ENCODE measurements around the gene F2R. TPM values are rescaled to one million over a fixed set of nuclear protein-coding genes. Genes with fewer than 3 reads are reported as not detected.

Gene F2R
- polyA plus RNA-seq, 1 donor (not counting 4 experiments of a cell fraction or from before 2014, with no cell fraction given), result 56.8 TPM

DNA sequence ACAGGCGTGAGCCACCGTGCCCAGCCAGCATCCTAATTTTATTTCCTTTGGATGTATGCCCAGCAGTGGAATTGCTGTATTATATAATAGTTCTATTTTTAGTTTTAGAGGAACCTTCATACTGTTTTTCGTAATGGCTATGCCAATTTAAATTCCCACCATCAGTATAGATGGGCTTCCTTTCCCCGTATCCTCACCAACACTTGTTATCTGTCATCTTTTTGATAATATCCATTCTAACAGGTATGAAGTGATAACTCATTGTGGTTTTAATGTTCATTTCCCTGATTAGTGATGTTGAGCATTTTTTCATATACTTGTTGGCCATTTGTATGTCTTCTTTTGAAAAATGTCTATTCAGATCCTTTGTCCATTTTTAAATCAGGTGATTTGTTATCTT, 13.0 kb downstream of the F2R start:
- H3K4me3 ChIP-seq (ENCODE audit: control insufficient read depth in 2 of 3, extremely low read depth in 1 of 3, insufficient read depth in 2 of 3, low read depth in 1 of 3, low read length in 3 of 3), result no peak overlapping the region
- TF ChIP-seq EZH2 (IDR thresholded peaks at IDR 0.05; ENCODE audit: low read length) (no peak), CTCF (optimal IDR thresholded peaks at IDR 0.05 in 1 of 3, IDR thresholded peaks at IDR 0.05 in 1 of 3, conservative IDR thresholded peaks at IDR 0.05 in 1 of 3; ENCODE audit: extremely low read depth in 1 of 3, insufficient read depth in 2 of 3, low read length in 3 of 3) (no peak)
- dilution Hi-C loops (cut with MboI; ENCODE audit: extremely low pct_ligation_motif_present, low sequenced_read_pairs), result no loop called here
- H2AFZ ChIP-seq (ENCODE audit: control insufficient read depth, low read length), result no peak overlapping the region
- H3K9me1 ChIP-seq (ENCODE audit: control insufficient read depth, extremely low read depth, insufficient read depth, low read length), result no peaks in the 10 kb centered on the region
- no peaks in the 10 kb centered on the region for H3K27me3 ChIP-seq (ENCODE audit: control insufficient read depth, extremely low read depth, insufficient read depth, low read length)
- peaks cover 7% of the 10 kb centered on the region for H3K9me3 ChIP-seq (ENCODE audit: control insufficient read depth, low read depth, low read length)
- FAIRE-seq, result no peak
- H3K36me3 ChIP-seq (ENCODE audit: control insufficient read depth in 2 of 2, extremely low read depth in 1 of 2, insufficient read depth in 2 of 2, low read length in 2 of 2), result peaks cover 0 to 4% of the 10 kb centered on the region in 2 experiments
- H3K4me1 ChIP-seq (ENCODE audit: control insufficient read depth, extremely low read depth, insufficient read depth, low read length), result peaks cover 17% of the 10 kb centered on the region
- no peak overlapping the region for H3K27ac ChIP-seq (ENCODE audit: control insufficient read depth, insufficient read depth, low read length)
- H3K9ac ChIP-seq (ENCODE audit: control insufficient read depth, extremely low read depth, insufficient read depth, low read length), result no peak overlapping the region
- no peaks in the 10 kb centered on the region for H4K20me1 ChIP-seq (ENCODE audit: control insufficient read depth, extremely low read depth, insufficient read depth, low read length)
- no peak for DNase-seq (ENCODE audit: low read depth, low spot score)
- H3K4me2 ChIP-seq (ENCODE audit: control insufficient read depth, extremely low read depth, insufficient read depth, low read depth, low read length), result no peak overlapping the region
- peaks cover 13% of the 10 kb centered on the region for H3K79me2 ChIP-seq (ENCODE audit: control insufficient read depth, insufficient read depth, low read length)

DNA sequence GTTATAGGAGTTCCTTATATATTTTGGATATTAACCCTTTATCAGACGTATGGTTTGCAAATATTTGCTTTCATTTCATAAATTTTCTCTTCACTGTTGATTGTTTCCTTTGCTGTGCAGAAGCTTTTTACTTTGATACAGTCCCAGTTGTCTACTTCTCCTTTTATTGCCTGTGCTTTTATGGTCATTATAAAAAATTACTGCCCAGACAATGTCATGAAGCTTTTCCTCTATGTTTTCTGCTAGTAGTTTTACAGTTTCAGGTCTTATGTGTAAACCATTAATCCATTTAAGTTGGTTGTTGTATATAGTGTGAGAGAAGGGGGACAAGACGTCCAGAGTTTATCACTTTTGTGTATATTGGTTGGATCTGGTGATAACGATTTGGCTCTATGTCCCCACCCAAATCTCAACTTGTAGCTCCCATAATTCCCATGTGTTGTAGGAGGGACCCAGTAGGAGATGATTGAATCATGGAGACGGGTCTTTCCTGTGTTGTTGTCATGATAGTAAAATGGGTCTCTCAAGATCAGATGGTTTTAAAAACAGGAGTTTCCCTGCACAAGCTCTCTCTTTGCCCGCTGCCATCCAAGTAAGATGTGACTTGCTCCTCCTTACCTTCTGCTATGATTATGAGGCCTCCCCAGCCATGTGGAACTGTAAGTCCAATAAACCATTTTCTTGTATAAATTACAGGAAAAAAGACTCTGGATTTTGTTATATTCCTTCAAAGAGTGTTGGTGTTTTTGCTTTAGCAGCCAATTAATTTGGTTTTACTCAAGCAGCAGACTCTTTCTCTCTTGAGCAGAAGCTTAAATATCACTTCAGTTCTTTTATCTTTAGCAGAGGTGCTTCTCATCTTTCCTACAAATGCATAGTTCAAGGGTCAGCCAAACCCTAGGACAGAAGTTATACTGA, 13.7 kb downstream of the F2R start:
- H3K9ac ChIP-seq (ENCODE audit: control insufficient read depth, extremely low read depth, insufficient read depth, low read length), result no peak overlapping the region
- H3K4me3 ChIP-seq (ENCODE audit: control insufficient read depth in 2 of 3, extremely low read depth in 1 of 3, insufficient read depth in 2 of 3, low read depth in 1 of 3, low read length in 3 of 3), result no peak overlapping the region
- H3K9me3 ChIP-seq (ENCODE audit: control insufficient read depth, low read depth, low read length), result peaks cover 7% of the 10 kb centered on the region
- H3K27me3 ChIP-seq (ENCODE audit: control insufficient read depth, extremely low read depth, insufficient read depth, low read length), result no peaks in the 10 kb centered on the region
- H2AFZ ChIP-seq (ENCODE audit: control insufficient read depth, low read length), result no peak overlapping the region
- dilution Hi-C loops (cut with MboI; ENCODE audit: extremely low pct_ligation_motif_present, low sequenced_read_pairs), result no loop called here
- no peak for FAIRE-seq
- no peak overlapping the region for H3K4me2 ChIP-seq (ENCODE audit: control insufficient read depth, extremely low read depth, insufficient read depth, low read depth, low read length)
- H3K9me1 ChIP-seq (ENCODE audit: control insufficient read depth, extremely low read depth, insufficient read depth, low read length), result no peaks in the 10 kb centered on the region
- peaks cover 0 to 4% of the 10 kb centered on the region in 2 experiments for H3K36me3 ChIP-seq (ENCODE audit: control insufficient read depth in 2 of 2, extremely low read depth in 1 of 2, insufficient read depth in 2 of 2, low read length in 2 of 2)
- H4K20me1 ChIP-seq (ENCODE audit: control insufficient read depth, extremely low read depth, insufficient read depth, low read length), result no peaks in the 10 kb centered on the region
- no peak for TF ChIP-seq CTCF (optimal IDR thresholded peaks at IDR 0.05 in 1 of 3, IDR thresholded peaks at IDR 0.05 in 1 of 3, conservative IDR thresholded peaks at IDR 0.05 in 1 of 3; ENCODE audit: extremely low read depth in 1 of 3, insufficient read depth in 2 of 3, low read length in 3 of 3)
- TF ChIP-seq EZH2 (IDR thresholded peaks at IDR 0.05; ENCODE audit: low read length), result no peak
- H3K79me2 ChIP-seq (ENCODE audit: control insufficient read depth, insufficient read depth, low read length), result peaks cover 13% of the 10 kb centered on the region
- no peak for DNase-seq (ENCODE audit: low read depth, low spot score)
- H3K27ac ChIP-seq (ENCODE audit: control insufficient read depth, insufficient read depth, low read length), result no peak overlapping the region
- peaks cover 11% of the 10 kb centered on the region for H3K4me1 ChIP-seq (ENCODE audit: control insufficient read depth, extremely low read depth, insufficient read depth, low read length)

All from keratinocyte (primary cell).